ENCODE results near the gene OXNAD1.

DNA sequence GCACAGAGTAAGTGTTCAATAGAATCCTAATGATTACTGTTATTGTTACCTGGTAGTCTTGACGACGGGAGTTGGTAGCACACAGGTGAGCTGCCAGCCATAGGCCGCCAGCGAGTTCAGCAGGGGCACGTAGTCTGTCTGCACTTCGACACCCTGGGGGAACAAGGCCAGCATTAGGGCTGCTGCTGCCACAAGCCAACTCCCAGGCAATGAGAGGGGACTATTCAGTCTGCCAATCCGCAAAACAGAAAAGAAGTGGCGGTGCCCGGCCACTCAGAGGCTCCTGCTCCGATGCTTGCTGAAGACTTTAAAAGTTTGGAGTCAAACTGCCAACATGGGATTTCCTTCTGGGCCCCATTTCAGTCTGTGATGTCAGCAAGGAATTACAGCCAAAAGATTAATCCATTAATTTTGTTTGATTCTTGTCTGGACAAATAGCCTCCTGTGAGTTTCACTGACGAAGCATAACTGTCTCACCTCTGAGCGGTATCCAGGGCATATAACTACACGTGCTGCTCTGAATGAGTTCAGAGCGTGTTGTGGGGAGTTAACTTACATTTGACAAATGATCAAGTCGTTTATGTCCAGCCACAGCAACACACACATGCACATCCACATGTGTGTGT is 61.8 kb downstream of the OXNAD1 start:
- TF ChIP-seq POLR2AphosphoS5 (IDR thresholded peaks at IDR 0.05; ENCODE audit: low read depth, low read length) = no peak
- no peak for TF ChIP-seq POLR2A (IDR thresholded peaks at IDR 0.05; ENCODE audit: low read depth, low read length)
- no peak for TF ChIP-seq TAF1 (IDR thresholded peaks at IDR 0.05; ENCODE audit: low read depth, low read length)
- TF ChIP-seq SPI1 (IDR thresholded peaks at IDR 0.05; ENCODE audit: low read depth, low read length) = no peak
- no peak for TF ChIP-seq PAX5 (IDR thresholded peaks at IDR 0.05; ENCODE audit: insufficient read depth, low read length, severe bottlenecking)
